Prostate gland (tissue), 2 donors: ENCODE results near the gene MYO16.

Experiments used
- POLR2A ChIP-seq: fragments of 450-650 bp; IDR thresholded peaks from one replicate; pipeline ENCODE4 v1.6.1; 2016; ENCODE audit warnings: antibody characterized with exemption, mild to moderate bottlenecking
- POLR2AphosphoS5 ChIP-seq: sonication (generic); formaldehyde crosslinking; IDR thresholded peaks from one replicate; pipeline ENCODE4 v1.6.1; 2017; ENCODE audit warnings: antibody characterized with exemption
- TF ChIP-seq, protein P1 (sequence below), 4 experiments: fragments of 200-600 bp in 2 of 4; fragments of 450-650 bp in 2 of 4; sonication (generic) in 2 of 4; IDR thresholded peaks; 1 replicate in 3 of 4; 2 replicates in 1 of 4; pipeline ENCODE4 v1.5.1; 2016 to 2019; ENCODE audit warnings: antibody characterized with exemption in 4 of 4, mild to moderate bottlenecking in 2 of 4, moderate library complexity in 2 of 4

DNA sequence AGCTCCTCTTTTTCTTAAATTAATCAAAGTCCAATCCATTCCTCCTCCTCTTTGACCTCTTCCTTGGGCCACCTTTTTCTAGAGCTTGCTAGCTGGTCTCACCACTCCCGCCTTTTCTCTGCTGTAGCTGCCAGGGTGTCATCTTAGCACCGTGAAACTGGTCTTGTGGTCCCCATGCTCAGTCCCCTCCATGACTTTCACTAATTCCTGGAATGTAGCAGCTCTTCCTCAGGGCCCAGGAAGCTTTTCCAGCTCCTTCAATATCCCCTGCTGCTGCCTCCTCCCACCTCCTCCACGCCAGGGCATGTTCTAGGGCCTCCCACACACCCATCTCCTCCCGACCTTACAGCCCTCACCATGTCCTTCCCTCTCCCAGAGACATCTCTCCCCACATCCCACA lies 222.2 kb downstream of the MYO16 start:
- no peak for TF ChIP-seq POLR2A
- TF ChIP-seq POLR2AphosphoS5 = no peak
- TF ChIP-seq, protein P1, sequence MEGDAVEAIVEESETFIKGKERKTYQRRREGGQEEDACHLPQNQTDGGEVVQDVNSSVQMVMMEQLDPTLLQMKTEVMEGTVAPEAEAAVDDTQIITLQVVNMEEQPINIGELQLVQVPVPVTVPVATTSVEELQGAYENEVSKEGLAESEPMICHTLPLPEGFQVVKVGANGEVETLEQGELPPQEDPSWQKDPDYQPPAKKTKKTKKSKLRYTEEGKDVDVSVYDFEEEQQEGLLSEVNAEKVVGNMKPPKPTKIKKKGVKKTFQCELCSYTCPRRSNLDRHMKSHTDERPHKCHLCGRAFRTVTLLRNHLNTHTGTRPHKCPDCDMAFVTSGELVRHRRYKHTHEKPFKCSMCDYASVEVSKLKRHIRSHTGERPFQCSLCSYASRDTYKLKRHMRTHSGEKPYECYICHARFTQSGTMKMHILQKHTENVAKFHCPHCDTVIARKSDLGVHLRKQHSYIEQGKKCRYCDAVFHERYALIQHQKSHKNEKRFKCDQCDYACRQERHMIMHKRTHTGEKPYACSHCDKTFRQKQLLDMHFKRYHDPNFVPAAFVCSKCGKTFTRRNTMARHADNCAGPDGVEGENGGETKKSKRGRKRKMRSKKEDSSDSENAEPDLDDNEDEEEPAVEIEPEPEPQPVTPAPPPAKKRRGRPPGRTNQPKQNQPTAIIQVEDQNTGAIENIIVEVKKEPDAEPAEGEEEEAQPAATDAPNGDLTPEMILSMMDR (IDR thresholded peaks at IDR 0.05) = no peak
